ENCODE results near the gene ACACA.
"Not testable (repeated sequence)": the region's sequence is repeated elsewhere in the genome, so short reads cannot be mapped to it uniquely, and the experiment has no call there.

ACACA gene

DNA sequence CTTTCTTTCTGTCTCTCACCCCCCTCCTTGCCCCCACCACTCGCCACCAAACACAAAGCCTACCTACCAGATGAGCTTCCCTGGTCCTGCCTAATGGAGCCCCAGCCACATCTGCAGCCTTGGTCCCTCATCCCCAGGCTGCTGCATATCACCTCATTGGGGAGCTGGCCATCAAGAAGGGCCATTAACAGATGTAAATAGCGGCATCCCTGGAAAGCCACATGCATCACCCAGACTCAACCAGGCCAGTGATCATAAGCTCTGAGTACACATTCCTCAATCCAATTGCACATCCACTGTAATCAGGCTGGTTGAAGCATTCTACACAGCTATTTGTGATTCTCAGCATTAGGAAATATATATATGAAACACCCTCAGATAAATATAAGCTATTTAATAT is 242.6 kb downstream of the ACACA start:
- no peak for DNase-seq

DNA sequence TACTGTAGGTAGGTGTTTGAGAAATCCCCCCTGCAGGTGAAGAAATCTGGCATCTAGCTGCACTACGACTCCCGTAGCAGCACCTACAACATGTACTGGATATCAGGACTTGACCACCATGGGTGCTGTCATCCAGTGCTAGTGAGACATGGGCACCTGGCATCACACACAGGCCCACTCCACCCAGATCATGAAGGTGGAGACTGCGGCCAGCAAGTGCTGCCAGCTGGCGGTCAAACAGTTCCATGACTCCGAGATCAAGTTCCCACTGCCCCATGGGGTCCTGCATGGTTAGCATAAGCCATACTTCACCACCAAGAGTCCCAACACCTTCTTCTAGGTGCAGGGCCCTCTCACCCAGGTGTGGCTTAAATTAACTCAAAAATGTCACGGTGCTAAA is 243.8 kb downstream of the ACACA start:
- DNase-seq = no peak

- no peak for DNase-seq
These were observed 245.7 kb downstream of the ACACA start for GRCh38 chr17:37160944-37161343.

DNA sequence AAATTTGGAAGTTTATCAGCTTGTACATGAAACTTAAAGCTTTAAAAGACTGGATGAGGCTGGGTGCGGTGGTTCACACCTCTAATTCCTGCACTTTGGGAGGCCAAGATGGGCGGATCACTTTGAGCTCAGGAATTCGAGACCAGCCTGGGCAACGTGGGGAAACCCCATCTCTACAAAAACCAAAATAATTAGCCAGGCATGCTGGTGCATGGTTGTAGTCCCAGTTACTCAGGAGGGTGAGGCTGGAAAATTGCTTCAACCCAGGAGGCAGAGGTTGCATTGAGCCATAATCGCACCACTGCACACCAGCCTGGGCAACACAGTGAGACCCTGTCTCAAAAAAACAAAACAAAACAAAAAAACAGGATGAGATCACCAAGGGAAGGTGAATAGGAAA is 248.3 kb downstream of the ACACA start:
- DNase-seq = no peak

GRCh38 chr17:37148156-37148555 is 258.5 kb downstream of the ACACA start:
- DNase-seq = no peak

- no peak for DNase-seq
These were observed 259.3 kb downstream of the ACACA start for GRCh38 chr17:37147301-37147812.

- DNase-seq = no peak
These were observed 260.3 kb downstream of the ACACA start for GRCh38 chr17:37146086-37147064.

DNA sequence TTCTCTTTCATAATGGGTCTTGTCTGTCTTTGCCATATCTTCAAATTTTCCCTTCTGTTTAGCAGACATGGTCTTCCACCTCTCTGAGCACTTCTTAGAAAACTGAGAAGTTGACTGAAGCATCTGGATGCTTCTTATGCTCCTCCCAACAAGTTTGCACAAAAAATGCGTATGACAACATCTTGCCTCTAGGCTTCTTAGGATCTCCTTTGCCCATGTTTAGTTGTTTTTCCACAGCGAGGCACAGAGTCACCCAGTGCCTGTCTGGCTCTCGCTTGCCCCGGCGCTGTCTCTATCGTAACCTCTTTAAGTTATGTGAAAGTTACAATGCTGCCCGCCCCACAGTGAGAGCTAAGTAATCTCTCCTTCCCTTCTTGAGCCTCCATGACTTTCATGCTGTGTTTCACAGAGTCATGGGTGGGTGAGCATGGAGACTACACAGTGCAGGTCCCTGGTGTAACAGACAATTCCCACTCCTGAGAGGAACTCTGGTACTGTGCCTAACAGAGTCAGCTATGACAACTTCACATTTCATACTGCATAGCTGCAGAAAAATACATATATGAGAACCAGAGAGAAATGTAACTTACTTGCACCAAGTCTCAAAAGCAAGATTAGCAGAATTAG is 262.4 kb downstream of the ACACA start:
- no peak for DNase-seq

DNA sequence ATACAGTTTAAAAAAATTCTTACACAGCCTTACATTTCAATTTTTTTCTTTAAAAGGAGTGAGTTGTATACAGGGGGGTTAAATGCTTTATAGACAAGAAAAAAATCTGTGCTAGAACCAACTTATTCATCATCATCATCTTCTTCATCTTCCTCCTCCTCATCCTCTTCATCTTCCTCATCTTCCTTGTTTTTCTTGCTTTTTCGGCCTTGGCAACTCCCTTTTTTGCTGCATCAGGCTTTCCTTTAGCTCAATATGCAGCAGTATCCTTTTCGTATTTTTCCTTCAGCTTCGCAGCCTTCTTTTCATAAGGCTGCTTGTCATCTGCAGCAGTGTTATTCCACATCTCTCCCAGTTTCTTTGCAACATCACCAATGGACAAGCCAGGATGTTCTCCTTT is 263.1 kb downstream of the ACACA start:
- DNase-seq = not testable (repeated sequence)

DNA sequence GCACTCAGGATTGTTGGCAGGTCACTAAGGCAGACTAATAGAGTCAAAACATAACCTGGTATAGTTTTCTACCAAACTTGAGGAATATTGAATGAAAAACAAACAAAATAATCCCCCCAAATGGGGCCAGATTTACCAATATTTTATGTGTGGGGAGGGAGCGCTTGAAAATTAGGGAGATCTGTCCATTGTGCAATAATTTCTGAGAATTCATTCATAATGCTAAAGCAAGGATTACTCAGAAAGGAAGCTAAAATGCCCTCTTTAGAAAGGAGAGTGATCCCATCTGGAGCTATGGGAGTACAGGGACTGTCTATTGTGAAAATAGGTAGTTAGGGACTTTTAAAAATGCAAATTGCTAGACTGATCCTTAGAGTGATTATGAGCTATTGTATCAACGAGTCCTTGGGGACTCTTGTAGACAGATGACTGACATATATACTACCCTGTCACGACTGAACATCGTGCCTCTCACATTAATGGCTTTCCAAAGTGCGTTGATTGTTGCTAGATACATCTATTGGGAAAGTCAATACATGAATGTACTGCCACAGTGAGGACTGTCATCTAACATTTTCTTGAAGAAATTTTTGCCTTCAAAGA is 264.2 kb downstream of the ACACA start:
- DNase-seq = no peak

- no peak for DNase-seq
These were observed 268.0 kb downstream of the ACACA start for GRCh38 chr17:37138571-37139120.

- no peak for DNase-seq
These were observed 268.6 kb downstream of the ACACA start for GRCh38 chr17:37137906-37138514.

DNA sequence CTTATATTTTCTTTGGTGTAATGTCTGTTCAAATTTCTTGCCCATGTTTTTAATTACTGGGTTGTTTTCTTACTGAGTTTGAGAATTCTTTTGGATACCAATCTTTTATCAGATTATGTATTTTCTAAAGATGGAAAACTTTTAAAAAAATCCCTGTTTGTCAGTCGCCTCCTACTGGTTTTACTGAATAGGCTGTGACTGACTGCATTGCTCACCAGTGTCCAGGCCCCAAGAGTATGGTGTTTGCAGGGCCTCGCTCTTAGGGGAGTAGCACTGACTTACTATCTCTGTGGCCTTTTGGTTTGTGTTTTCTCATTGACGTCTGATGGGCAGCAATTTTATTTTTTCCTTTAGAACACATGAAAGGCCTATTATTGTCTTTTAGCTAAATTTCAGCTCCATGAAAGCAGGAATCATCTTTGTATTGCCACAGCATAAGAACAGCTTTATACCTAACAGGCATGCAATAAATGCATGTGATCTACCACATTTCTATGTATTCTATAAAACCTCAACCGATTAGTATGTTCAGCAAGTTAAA is 269.5 kb downstream of the ACACA start:
- DNase-seq = no peak

GRCh38 chr17:37135576-37135975 is 271.1 kb downstream of the ACACA start:
- DNase-seq = no peak

- no peak for DNase-seq
These were observed 272.6 kb downstream of the ACACA start for GRCh38 chr17:37134050-37134449.

- DNase-seq = no peak
These were observed 273.5 kb downstream of the ACACA start for GRCh38 chr17:37133136-37133535.

DNA sequence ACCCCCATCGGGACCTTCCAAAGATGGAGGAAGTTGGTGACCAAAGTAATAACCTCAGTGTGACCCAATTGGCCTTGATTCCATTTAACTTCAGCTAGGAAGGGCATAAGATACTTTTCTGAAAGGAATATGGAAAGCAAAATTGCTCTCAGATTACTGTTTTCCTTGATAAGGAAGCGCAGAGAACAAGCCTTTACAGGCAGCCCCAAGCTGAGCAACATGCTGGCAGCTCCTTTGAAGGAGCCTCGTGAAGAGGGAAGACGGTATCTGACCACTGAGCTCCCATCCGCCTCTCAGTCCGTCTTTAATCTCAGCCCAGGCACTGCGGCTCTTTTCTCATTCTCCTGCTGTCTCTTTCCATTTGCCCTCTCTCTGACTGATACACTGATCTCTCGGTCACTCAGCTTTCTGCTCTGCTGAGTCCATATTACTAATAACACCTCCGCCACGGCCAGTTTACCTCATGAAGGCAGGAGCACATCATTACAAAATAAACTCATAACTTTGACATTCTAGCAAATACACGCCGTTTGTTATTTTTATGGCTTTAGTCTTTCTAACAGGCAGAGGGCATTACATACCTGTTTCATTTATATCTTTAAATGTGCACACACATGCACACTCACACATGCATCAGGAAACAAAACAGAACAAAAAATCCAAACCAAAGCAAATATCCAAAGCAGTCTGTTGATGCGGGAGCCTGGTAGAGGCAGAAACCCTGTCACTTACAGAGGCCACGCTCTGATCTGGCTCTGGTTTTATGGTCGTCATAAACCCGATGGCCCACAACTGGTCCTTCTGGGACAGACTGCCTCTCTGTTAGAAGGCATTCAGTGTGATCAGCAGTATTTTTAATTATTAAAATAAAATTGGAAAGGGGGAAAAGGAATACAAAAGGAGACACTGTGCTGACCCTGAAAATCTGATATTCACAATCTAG is 274.7 kb downstream of the ACACA start:
- no peak for DNase-seq

DNA sequence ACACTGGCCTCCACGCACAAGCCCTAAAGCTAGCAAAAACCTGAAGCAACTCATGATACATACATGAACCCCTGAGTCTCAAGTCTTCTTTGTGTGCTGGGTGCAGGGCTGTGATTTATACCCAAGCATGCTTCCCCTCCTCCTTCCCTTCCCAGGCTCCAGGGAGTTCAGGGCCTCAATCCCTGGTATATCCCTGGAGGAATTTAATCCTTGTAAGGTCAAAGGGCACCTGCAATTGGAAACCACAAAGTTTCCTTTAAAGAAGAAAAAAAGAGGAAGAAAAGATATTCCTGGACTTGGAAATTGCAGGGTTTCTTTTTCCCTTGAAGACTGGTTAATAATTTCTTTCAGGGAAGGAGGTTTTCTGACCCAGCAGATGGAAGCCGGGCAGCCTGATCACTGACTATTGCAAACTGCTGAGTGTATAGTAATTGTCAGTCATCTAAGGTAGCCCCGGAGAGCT is 275.6 kb downstream of the ACACA start:
- no peak for DNase-seq

DNA sequence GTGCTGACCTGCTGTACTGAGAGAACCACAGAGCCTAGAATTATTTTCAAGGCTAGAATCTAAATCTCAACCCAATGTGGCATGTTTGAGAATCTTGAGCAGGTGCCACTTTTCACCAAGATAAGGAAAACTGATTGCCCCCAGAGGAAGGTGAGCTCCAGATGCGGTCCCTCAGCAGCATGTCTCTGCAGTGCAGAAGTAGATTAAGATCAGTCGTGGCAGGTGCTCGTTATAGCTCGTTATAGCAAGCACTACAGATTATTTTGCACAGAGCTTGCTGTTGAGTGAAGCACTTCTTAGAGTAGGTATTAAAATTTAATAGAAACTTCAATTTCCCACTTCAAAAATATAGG is 281.8 kb downstream of the ACACA start:
- DNase-seq = no peak

DNA sequence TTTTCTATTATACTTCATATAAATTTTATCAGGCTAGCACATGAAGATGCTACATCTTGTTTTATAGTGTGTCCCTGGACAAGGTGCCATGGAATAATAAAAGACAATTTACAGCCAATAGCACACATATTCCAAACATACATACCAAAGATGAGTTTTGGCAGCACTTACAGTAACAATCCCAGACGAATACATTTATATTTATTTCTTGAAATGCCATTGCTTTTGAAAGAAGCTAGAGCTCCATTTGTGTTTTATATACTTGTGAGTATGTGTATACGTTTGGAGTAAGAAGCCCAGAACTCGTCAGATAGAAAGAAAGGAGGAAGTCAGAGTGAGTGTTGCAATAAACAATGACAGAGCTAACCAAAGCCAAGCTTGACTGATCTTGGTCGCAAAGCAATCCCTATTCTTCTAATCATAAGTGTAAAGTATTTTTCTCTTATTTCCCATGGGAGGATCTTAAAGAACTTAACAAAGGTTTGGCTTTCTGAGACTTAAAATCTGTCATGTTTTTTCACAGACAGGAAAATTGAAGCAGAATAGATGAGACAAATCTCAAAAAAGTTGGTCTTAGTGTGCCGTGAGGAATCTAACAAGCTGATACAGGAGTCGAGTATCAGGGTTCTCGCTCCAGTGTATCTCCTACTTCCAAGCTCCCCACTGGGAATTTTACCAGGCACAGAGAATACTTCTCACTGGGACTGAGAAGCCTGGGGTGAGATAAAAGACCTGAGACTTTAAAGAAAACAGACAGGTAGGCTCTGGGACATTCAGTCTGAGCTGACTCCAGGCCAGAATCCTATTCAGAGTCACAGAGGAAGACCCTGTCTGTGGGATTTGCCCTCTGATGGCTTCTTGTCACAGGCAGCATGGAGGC is 282.5 kb downstream of the ACACA start:
- no peak for DNase-seq

All from CD4-positive, alpha-beta T cell treated with Interleukin-6 for 4 hours (primary cell).